GM12878 (cell line): ENCODE data around the gene DAAM2. TPM values are rescaled to one million over a fixed set of nuclear protein-coding genes. Genes with fewer than 3 reads are reported as not detected.

Source experiments
- ATAC-seq: fragments of 200-7000 bp; cut with Tn5 transposase; 3 replicates; pipeline ENCODE4 v1.9.1; 2020; ENCODE audit warnings: mild to moderate bottlenecking, moderate library complexity
- BruUV-seq: library from RNA; stranded (reverse); fragments of 400-500 nt; replicated peaks from 2 replicates; lab custom pipeline; 2021; lab: Mats Ljungman, UMichigan
- CTCF ChIA-PET: fragments of 300-600 bp; sonication (Branson Sonifier 250); formaldehyde crosslinking; extraction: SDS; loops from one replicate; lab custom pipeline; 2021; ENCODE audit warnings: inconsistent platforms; lab: Yijun Ruan, JAX
- POLR2A ChIA-PET: fragments of 350-600 bp; formaldehyde crosslinking; extraction: SDS; loops from one replicate; lab custom pipeline; 2021; ENCODE audit warnings: inconsistent platforms; lab: Charles Lee
- RAD21 ChIA-PET: fragments of 300-600 bp; sonication (Branson Sonifier 250); formaldehyde crosslinking; loops from one replicate; lab custom pipeline; 2023; ENCODE audit warnings: antibody characterized with exemption; ENCODE audit not compliant: unreplicated experiment; lab: Charles Lee
- SMC1A ChIA-PET: fragments of 300-600 bp; sonication (Branson Sonifier 250); formaldehyde crosslinking; loops from one replicate; lab custom pipeline; 2023; ENCODE audit not compliant: unreplicated experiment, uncharacterized antibody; lab: Charles Lee
- DNase-seq: peaks from one replicate; pipeline ENCODE4 v3.0.0-alpha.2; 2011; ENCODE audit warnings: low read depth, low spot score
- FAIRE-seq: peaks from 3 replicates; lab custom pipeline; 2011; peaks lifted over from hg19 to GRCh38; lab: Jason Lieb, UNC
- H2AFZ ChIP-seq: 2 replicates; pipeline ENCODE4 v1.6.0; 2011; ENCODE audit warnings: low read depth, low read length, control low read depth; ENCODE audit not compliant: control insufficient read depth
- H3K27ac ChIP-seq: 2 replicates; pipeline ENCODE4 v1.5.1; 2011; ENCODE audit warnings: control low read depth; ENCODE audit not compliant: control insufficient read depth, insufficient read depth
- H3K27me3 ChIP-seq, 2 experiments: replicated peaks in 1 of 2; 2 replicates each; pipeline versions ENCODE4 v1.6.0 to v1.6.1; 2011; ENCODE audit warnings: low read length in 1 of 2; ENCODE audit not compliant: control insufficient read depth in 2 of 2, insufficient read depth in 2 of 2
- H3K36me3 ChIP-seq, 2 experiments: 2 replicates each; pipeline ENCODE4 v1.5.1; 2011; ENCODE audit warnings: low read length in 1 of 2; ENCODE audit not compliant: control insufficient read depth in 2 of 2, insufficient read depth in 2 of 2
- H3K4me1 ChIP-seq: 2 replicates; pipeline ENCODE4 v1.6.1; 2011; ENCODE audit warnings: mild to moderate bottlenecking, low read length, moderate library complexity, mixed read lengths; ENCODE audit not compliant: control insufficient read depth, insufficient read depth
- H3K4me2 ChIP-seq: 2 replicates; pipeline ENCODE4 v1.6.0; 2011; ENCODE audit warnings: control low read depth; ENCODE audit not compliant: control insufficient read depth, insufficient read depth
- H3K4me3 ChIP-seq: fragments of 200-600 bp; sonication (generic); 2 replicates; pipeline ENCODE4 v1.5.1; 2016
- H3K79me2 ChIP-seq: 2 replicates; pipeline ENCODE4 v1.6.0; 2011; ENCODE audit warnings: low read length; ENCODE audit not compliant: control insufficient read depth, insufficient read depth
- H3K9ac ChIP-seq: 2 replicates; pipeline ENCODE4 v1.8.0; 2011; ENCODE audit warnings: low read length, control low read depth, mixed read lengths; ENCODE audit not compliant: control insufficient read depth, insufficient read depth
- H3K9me3 ChIP-seq: replicated peaks from 3 replicates; pipeline ENCODE4 v1.5.1; 2011; ENCODE audit warnings: mild to moderate bottlenecking, low read length; ENCODE audit not compliant: control insufficient read depth, insufficient read depth
- H4K20me1 ChIP-seq: 2 replicates; pipeline ENCODE4 v1.6.0; 2011; ENCODE audit not compliant: control insufficient read depth, insufficient read depth
- ATF2 ChIP-seq: IDR thresholded peaks from 2 replicates; pipeline ENCODE4 v1.6.1; 2012; ENCODE audit warnings: low read length, inconsistent platforms
- CBX3 ChIP-seq: fragments of 200-600 bp; sonication (generic); IDR thresholded peaks from 2 replicates; pipeline ENCODE4 v1.6.1; 2016; ENCODE audit warnings: low read depth, borderline replicate concordance
- CHD2 ChIP-seq: IDR thresholded peaks from 2 replicates; pipeline ENCODE4 v1.6.1; 2011; ENCODE audit warnings: low read depth, low read length, improper control_type of control experiment, borderline replicate concordance
- EZH2 ChIP-seq: IDR thresholded peaks from 2 replicates; pipeline ENCODE4 v1.6.1; 2012; ENCODE audit warnings: low read depth, mild to moderate bottlenecking, control low read depth, inconsistent platforms, low read length, borderline replicate concordance; ENCODE audit not compliant: control insufficient read depth
- IRF4 ChIP-seq: IDR thresholded peaks from 2 replicates; pipeline ENCODE4 v1.6.1; 2011; ENCODE audit warnings: low read depth, low read length
- JUND ChIP-seq: IDR thresholded peaks from 2 replicates; pipeline ENCODE4 v1.6.1; 2012; ENCODE audit warnings: low read depth, mild to moderate bottlenecking, low read length, improper control_type of control experiment, moderate library complexity
- NBN ChIP-seq: fragments of 450-650 bp; IDR thresholded peaks from 2 replicates; pipeline ENCODE4 v1.6.1; 2016
- NR2F1 ChIP-seq: fragments of 450-650 bp; conservative IDR thresholded peaks from 2 replicates; pipeline ENCODE4 v1.6.1; 2017; ENCODE audit warnings: mild to moderate bottlenecking
- RB1 ChIP-seq: fragments of 450-650 bp; formaldehyde crosslinking; IDR thresholded peaks from 2 replicates; pipeline ENCODE4 v1.6.1; 2017; ENCODE audit warnings: mild to moderate bottlenecking, borderline replicate concordance
- RUNX3 ChIP-seq: IDR thresholded peaks from 2 replicates; pipeline ENCODE4 v1.6.1; 2012; ENCODE audit warnings: low read length, inconsistent platforms
- STAT1 ChIP-seq: fragments of 450-650 bp; conservative IDR thresholded peaks from 2 replicates; pipeline ENCODE4 v1.6.1; 2014; ENCODE audit warnings: antibody characterized with exemption, mild to moderate bottlenecking
- TAF1 ChIP-seq: IDR thresholded peaks from 2 replicates; pipeline ENCODE4 v1.6.1; 2011; ENCODE audit warnings: mild to moderate bottlenecking, low read depth, low read length, borderline replicate concordance
- WRNIP1 ChIP-seq: IDR thresholded peaks from 2 replicates; pipeline ENCODE4 v1.6.1; 2011; ENCODE audit warnings: low read depth, low read length, improper control_type of control experiment, borderline replicate concordance
- ZBED1 ChIP-seq: IDR thresholded peaks from 2 replicates; pipeline ENCODE4 v1.6.1; 2016; ENCODE audit warnings: borderline replicate concordance
- WGBS: methylation state at CpG from one replicate; pipeline ENCODE4 v1.1.6; 2016; ENCODE audit warnings: low lambda C conversion rate; ENCODE audit not compliant: insufficient replicate concordance, insufficient coverage; ENCODE audit errors: missing lambda C conversion rate; 5-methylcytosine and 5-hydroxymethylcytosine counted together
- in situ Hi-C: fragments of 300-500 bp; cut with MboI; formaldehyde crosslinking; loops from 9 replicates; pipeline ENCODE4 v1.14.3; 2018; ENCODE audit warnings: mixed read lengths
- intact Hi-C: fragments of 100-400 bp; cut with micrococcal nuclease; formaldehyde crosslinking; loops from one replicate; pipeline ENCODE4 v1.14.2; 2022; ENCODE audit not compliant: unreplicated experiment
- polyA plus RNA-seq, 11 experiments: library from polyadenylated mRNA; depleted of rRNA in 4 of 11; unstranded in 6 of 11; stranded (reverse) in 5 of 11; fragments of >200 nt; fragmentation: Nextera tagmentation in 4 of 11; fragmentation: Illumina TruSeq in 1 of 11; extraction: Ambion mirVana in 4 of 11; extraction: Trizol in 1 of 11; gene quantifications; 1 replicate in 1 of 11; 2 replicates in 10 of 11; pipeline versions ENCODE4 v1.2.1 to v1.2.3, GENCODE V29; 2011 to 2016; ENCODE audit warnings: inconsistent platforms in 2 of 11, missing spikeins in 2 of 11, low read depth in 1 of 11
- total RNA-seq, 4 experiments: library from RNA; depleted of rRNA in 3 of 4; stranded (reverse); fragments of >200 nt in 3 of 4; fragmentation: Illumina TruSeq in 1 of 4; extraction: Trizol in 1 of 4; gene quantifications; 2 replicates each; pipeline versions ENCODE4 v1.2.1 to v1.2.3, GENCODE V29; 2013 to 2021
- TF ChIP-seq, protein P1 (sequence below): fragments of 450-650 bp; IDR thresholded peaks from 2 replicates; pipeline ENCODE4 v1.6.1; 2016; ENCODE audit warnings: mild to moderate bottlenecking, moderate library complexity, borderline replicate concordance
- TF ChIP-seq, protein P2 (sequence below): fragments of 450-650 bp; IDR thresholded peaks from 2 replicates; pipeline ENCODE4 v1.6.1; 2017; ENCODE audit warnings: mild to moderate bottlenecking

Gene DAAM2
- total and polyA plus RNA-seq, 10 of the 15 experiments (the other 5 are each of a cell fraction or from before 2014, with no cell fraction given): 0.05 to 0.22 TPM; not detected in 8

- TF ChIP-seq RB1: no peak
- TF ChIP-seq ZBED1: no peak
- no peak for TF ChIP-seq JUND
- no peak for TF ChIP-seq EZH2
- no peak for TF ChIP-seq WRNIP1
- no peak for TF ChIP-seq RUNX3
- TF ChIP-seq CHD2: no peak
- TF ChIP-seq TAF1: no peak
Measured at GRCh38 chr6:39887692-39888450, 95.7 kb downstream of the DAAM2 start (continued).

- H3K4me3 ChIP-seq: no peak overlapping the region
- no peak overlapping the region for H3K27ac ChIP-seq
- H3K36me3 ChIP-seq: no peaks in the 10 kb centered on the region
- BruUV-seq: no TSS peak
- no peak for FAIRE-seq
- H3K9me3 ChIP-seq: no peaks in the 10 kb centered on the region
- H3K4me1 ChIP-seq: no peaks in the 10 kb centered on the region
- ChIA-PET CTCF (interaction anchor here (0.8 kb wide), 1 partner anchor 527 kb away, joined by 3 read pairs; no protein-coding TSS in a partner anchor), RAD21 (no interaction called here), POLR2A (no interaction called here), SMC1A (interaction anchor here (1.1 to 5.5 kb wide), 5 partner anchors 8 to 526 kb away, joined by 3 to 41 read pairs (median 4); no protein-coding TSS in a partner anchor)
- peaks cover 0 to 3% of the 10 kb centered on the region in 2 experiments; a peak in 2 of 4 replicates for H3K27me3 ChIP-seq
- H3K9ac ChIP-seq: no peak overlapping the region
- in situ Hi-C loops (loop anchor here (10.0 kb wide), 1 partner anchor 534 kb away; no protein-coding TSS in a partner anchor), intact Hi-C loops (no loop called here)
- no peaks in the 10 kb centered on the region for H4K20me1 ChIP-seq
- no peak for DNase-seq
- no peak for ATAC-seq
- H2AFZ ChIP-seq: no peak overlapping the region
- 2% methylated on average over 2 of the region's 2 CpGs for WGBS
- no peak overlapping the region for H3K4me2 ChIP-seq
- H3K79me2 ChIP-seq: no peaks in the 10 kb centered on the region
- TF ChIP-seq ATF2 (no peak), IRF4 (no peak), NR2F1 (no peak), NBN (no peak), CBX3 (no peak), STAT1 (no peak)
- TF ChIP-seq, protein P1, sequence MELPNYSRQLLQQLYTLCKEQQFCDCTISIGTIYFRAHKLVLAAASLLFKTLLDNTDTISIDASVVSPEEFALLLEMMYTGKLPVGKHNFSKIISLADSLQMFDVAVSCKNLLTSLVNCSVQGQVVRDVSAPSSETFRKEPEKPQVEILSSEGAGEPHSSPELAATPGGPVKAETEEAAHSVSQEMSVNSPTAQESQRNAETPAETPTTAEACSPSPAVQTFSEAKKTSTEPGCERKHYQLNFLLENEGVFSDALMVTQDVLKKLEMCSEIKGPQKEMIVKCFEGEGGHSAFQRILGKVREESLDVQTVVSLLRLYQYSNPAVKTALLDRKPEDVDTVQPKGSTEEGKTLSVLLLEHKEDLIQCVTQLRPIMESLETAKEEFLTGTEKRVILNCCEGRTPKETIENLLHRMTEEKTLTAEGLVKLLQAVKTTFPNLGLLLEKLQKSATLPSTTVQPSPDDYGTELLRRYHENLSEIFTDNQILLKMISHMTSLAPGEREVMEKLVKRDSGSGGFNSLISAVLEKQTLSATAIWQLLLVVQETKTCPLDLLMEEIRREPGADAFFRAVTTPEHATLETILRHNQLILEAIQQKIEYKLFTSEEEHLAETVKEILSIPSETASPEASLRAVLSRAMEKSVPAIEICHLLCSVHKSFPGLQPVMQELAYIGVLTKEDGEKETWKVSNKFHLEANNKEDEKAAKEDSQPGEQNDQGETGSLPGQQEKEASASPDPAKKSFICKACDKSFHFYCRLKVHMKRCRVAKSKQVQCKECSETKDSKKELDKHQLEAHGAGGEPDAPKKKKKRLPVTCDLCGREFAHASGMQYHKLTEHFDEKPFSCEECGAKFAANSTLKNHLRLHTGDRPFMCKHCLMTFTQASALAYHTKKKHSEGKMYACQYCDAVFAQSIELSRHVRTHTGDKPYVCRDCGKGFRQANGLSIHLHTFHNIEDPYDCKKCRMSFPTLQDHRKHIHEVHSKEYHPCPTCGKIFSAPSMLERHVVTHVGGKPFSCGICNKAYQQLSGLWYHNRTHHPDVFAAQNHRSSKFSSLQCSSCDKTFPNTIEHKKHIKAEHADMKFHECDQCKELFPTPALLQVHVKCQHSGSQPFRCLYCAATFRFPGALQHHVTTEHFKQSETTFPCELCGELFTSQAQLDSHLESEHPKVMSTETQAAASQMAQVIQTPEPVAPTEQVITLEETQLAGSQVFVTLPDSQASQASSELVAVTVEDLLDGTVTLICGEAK: no peak
- TF ChIP-seq, protein P2, sequence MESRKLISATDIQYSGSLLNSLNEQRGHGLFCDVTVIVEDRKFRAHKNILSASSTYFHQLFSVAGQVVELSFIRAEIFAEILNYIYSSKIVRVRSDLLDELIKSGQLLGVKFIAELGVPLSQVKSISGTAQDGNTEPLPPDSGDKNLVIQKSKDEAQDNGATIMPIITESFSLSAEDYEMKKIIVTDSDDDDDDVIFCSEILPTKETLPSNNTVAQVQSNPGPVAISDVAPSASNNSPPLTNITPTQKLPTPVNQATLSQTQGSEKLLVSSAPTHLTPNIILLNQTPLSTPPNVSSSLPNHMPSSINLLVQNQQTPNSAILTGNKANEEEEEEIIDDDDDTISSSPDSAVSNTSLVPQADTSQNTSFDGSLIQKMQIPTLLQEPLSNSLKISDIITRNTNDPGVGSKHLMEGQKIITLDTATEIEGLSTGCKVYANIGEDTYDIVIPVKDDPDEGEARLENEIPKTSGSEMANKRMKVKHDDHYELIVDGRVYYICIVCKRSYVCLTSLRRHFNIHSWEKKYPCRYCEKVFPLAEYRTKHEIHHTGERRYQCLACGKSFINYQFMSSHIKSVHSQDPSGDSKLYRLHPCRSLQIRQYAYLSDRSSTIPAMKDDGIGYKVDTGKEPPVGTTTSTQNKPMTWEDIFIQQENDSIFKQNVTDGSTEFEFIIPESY: no peak
Measured at GRCh38 chr6:39889229-39889628, 97.1 kb downstream of the DAAM2 start.
